NK-92 (cell line): ENCODE data around the gene RBFOX1.

Experiments
- DNase-seq: peaks from one replicate; lab custom pipeline; 2025; ENCODE audit not compliant: unreplicated experiment; lab: John Stamatoyannopoulos, UW

The RBFOX1 gene

DNA sequence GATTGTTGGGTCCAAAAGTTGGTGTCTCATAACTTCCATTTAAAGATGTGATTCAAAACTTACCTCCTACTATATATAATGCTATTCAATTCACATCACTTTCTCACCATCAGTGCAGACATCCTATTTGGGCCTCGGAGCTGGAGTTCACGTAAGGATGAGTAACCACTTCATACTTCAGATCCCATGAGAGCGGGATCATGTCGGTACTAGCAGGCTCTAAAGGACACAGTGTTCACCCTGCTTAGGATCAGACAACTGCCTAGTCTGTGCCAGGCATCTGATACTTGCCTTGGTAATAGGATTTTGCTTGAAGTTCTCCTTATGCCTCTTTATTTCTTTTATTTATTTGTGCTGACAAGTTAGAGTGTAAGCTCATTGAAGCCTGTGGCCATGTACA is 39.5 kb downstream of the RBFOX1 start:
- no peak for DNase-seq

DNA sequence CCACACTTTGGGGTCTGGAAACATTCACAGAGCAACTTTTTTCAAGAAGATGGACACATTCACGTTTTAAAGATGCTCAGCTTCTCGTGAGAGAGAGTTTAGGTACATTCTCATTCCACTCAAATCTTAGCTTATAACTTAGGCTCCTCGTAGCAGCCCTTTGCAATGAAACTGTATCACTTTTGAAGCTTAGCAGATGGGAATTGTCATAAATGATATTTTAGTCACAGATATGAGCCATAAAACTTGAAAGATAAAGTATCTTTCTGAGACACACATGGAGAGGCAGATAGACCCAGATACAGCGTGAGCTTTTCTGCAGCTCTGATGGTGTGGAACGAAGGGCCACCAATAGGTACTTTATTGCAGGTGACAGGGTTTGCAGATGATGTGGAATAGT is 41.1 kb downstream of the RBFOX1 start:
- DNase-seq = no peak

DNA sequence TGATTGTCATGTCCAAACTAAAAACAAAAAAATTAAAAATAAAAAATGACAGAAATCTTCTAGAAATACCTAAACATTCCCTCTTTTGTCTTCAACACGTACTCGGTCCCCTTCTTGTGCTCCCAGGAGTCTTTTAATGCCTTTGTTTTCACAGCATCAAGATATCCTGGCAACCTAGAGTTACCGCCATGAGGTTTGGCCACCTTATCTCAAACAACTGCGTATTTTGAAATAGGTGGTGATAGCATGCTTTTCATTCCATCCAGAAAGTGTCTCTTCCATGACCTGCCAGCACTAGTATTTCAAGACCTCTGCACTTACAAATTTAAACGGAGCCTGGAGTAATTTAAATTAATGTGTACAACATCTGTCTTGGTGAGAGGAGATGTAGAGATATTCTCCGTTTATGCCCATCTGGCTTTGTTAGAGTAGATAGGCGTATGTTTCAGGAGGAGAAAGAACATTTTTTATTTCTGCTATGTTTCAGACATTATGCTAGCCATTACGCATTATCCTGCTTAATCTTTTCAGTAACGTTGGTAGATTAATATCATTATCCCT is 42.0 kb downstream of the RBFOX1 start:
- no peak for DNase-seq

DNA sequence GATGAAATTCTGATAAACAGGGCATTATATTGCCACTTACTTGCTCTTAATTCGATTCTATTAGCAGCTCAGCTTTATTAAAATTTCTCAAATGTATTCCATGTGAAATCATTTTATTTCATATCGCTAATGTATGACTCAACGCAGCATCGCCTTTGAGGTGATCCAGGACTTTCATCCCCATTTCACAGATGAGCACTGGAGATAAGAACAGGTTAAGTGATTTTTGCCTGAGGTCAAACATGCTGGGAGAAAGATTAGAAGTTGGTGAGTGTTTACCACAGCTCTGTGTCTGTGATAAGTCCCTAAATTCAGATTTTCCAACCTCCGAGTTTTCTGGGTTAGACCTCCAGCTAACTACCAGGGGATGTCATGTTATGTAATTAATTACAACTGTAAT is 43.6 kb downstream of the RBFOX1 start:
- DNase-seq = no peak

DNA sequence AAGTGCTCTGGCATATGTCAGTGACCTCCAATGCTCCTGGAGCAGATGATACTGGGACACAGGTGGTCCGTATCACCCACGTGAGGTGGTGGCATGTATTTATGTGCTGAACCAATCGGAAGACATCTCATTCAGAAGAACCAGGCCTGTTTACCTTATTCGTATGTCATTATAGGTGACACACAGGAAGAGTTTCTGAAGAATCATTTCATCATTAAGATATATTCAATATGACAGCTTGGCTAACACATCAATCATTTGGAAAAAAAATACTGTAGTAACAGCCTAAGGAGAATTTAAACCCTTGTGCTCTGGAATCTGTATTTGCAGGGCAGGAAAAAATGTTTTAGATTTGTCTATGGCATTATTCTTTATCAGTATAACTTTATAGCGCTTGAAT is 44.6 kb downstream of the RBFOX1 start:
- DNase-seq = no peak

DNA sequence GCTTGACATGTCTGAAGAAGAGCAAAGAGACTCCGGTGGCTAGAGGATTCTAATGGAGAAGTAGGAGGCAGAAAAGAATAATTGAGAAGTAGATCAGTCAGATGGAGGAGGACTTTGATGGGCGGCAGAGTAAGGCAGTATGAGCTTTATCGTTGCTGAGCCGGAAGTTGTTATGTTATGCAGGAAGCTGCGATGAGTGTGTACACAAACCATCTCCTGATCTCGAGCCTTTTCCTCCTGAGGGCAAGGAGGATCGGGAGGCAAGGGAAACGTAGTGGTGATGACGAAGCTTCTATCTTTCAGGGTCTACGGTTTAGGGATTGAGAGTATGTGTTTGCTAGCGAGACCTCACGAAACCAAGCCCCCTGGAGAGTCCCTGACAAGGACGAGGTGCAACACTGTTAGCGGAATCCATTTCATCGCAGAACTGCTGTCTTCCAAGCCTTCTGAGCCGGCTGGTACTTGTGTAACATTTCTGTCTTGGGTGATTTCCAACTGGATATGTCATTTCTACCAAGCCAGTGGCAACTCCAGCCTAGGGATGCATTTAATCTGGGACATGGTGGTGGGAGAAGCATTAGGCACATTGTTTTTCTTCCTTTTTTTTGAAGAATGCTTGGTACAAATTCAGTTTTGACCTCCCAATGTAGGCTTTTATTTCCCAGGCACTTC is 45.5 kb downstream of the RBFOX1 start:
- DNase-seq = no peak

DNA sequence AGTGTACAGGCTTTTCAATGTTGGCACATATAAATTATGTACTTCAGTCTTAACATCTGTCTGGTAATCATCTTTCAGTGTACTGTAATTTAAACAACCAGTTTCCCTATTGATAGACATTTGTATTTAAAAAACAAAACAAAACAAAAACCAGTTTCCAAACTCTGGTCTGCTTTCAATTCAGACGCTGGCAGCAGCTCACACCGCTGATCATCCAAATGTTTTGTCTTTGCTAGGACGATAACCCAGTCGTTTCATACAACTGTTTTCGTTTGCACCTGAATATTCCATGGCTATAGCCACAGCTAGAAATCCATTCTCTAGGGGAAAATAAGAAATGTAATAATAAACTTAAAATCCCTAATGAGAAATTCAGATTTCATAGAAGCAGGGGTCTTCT is 47.8 kb downstream of the RBFOX1 start:
- DNase-seq = no peak

DNA sequence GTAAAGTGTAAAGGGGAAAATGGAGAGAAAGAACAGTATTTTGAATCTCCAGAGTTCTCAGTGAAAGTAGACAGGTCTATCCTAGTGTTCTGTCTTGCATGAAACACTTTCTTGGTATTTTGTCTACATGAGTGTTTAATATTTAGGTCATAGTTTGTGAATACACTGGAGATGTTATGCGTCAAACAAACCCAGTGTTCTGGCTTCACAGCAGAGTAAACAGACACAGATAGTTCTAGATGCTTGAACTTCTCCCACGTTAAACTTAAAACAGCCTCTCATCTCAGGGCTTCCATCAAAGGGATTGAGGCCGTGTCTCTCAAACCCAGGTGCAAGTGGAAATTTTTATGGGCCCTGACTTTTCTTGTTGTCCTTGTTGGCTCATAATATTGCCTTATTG is 48.3 kb downstream of the RBFOX1 start:
- DNase-seq = no peak

DNA sequence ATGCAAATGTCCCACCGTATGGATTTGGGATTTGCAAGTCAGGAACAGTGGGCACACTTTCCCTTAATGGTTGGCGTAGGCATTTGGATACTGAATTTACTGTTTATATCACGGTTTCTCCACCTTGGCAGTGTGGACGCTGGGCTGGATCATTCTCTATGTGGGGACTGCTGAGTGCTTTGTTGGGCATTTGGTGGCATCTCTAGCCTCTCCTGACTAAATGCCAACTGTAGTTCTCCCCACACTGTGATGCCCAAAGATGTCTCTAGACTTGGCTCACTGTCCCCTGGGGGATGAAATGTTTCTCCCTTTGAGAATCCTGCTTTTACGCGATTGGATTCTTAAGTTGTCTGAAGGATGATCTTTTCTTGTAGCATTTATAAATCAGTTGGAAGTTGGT is 49.0 kb downstream of the RBFOX1 start:
- DNase-seq = no peak

DNA sequence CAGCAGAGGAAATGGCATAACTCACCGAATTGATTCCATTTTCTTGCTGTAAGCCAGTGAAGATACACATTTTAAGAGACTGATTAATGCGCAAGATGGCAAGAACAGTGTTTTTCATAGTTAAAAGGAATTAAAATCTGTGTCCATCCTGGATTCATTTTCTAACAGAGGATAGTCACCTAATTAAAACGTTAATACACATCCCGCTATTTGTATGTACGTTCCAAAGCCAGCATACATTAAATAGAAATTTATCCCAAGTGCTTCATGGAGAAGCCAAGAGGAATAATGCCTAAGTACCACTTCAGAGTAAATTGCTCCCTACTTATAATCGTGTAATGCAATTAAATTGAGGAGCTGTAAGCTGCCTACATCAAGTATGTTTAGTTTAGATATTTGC is 49.9 kb downstream of the RBFOX1 start:
- DNase-seq = no peak

DNA sequence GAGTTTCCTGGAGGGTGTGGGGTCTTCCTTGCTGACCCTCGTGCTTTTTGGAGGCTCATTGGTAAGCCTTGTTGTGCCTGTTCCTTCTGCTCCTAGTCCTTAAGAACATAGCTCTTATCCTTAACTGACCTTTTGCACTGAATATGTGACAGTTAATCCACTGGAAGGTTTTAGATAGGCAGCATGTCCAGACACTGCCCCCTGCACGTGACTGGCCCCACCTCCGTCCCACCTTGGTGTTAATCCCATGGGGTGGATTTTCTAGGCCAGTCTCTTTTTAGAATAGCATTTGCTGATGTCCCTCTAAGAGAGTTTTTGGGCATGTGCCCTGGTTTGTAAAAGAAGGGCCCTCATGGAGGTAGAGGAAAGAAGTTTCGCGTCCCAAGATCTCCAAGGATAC is 58.3 kb downstream of the RBFOX1 start:
- no peak for DNase-seq

DNA sequence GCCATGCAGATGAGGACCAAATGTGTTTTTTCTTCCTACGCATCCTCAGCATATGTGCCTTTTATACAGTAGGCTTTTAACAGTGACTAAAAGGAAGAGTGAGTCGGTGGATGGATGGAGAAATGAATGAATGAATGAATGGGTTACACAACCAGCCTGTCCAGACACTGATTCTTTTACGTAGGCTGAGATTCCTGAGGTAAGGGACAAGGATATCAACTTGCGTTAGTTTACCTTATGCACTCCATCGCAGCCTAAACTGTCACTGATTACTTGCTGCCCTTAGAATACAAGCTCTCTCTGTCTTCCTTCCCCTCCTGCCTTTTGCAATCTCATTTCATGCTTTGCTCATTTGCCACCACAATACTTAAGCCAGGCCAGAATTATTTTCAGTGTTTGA is 59.0 kb downstream of the RBFOX1 start:
- DNase-seq = no peak

DNA sequence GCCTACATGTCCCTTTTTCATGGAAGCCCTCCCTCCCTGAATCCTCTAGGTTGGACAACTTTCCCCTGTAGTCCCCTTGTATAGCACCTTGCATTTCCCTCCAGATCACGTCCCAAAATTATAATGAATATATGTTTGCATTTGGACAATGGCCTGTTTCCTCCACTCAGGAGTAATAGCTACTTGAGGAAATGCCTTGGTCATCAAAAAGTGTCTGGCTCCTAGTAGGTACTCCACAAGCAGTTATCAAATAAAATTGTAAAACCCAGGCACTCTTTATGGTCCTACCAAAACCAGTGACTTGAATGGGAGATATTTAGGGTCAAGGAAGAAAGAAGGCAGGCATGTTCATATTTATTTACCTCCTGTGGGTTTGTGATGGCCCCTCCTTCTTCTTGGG is 59.6 kb downstream of the RBFOX1 start:
- DNase-seq = no peak

DNA sequence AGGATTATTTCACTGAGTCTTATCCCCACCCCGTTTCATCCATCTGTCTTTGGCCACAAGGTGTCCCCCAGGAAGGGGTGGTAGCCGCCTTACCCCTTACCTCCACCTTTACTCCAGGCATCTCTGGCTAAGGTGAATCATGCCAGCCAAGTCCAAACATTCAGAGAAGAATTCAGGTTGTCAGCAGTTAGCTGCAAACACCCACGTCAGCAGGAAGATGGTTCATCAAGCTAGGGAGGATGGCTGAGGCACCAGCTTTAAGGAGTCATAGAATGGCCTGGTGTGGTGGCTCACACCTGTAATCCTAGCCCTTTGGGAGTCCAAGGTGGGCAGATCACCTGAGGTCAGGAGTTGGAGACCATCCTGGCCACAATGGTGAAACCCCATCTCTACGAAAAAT is 61.0 kb downstream of the RBFOX1 start:
- DNase-seq = no peak

DNA sequence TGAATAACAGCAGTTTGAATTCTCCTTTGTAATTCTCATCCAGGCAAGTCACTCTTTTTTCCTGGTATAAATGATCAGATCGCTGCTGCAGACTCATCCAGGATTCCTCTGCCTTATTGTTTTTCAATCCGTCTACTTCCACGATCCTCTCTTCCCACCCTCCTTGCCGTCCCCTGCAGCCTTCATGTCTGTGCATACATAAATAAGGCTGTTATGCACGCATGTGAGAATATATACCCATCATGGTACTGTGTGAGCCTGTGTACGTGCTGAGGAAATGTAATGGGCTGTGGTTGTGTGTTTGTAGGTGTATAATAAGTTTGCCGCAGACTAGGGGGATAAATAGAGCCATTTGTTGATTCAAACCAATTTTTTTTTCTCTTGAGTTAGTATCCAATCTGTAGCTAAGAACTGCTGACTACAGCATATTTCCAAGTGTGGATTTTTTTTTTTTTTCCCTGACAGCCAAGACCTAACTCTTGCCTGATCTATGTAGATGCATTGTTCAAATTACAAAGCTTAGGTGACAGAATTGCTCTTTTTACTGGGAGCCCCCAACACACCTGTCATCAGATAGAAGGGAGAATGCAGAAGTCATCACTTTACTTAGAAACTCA is 62.2 kb downstream of the RBFOX1 start:
- no peak for DNase-seq

DNA sequence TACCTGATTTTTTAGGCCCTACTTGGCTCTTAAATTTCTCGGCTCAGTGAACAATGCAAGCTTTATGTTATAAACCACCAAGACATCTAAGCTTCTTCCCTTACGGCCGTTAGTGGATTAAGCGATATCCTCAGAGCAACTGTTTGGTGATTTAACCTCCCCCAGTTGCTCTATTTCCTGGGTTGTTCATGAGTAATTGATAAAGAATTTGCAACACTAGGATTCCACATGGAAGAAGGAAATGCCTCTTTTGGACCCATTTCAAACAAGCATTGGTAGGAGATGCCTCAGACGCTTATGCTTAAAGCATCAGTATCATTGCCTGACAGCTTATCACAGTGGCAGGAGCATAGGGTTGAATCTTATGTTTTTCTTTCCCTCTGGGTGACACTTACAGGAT is 65.3 kb downstream of the RBFOX1 start:
- no peak for DNase-seq

DNA sequence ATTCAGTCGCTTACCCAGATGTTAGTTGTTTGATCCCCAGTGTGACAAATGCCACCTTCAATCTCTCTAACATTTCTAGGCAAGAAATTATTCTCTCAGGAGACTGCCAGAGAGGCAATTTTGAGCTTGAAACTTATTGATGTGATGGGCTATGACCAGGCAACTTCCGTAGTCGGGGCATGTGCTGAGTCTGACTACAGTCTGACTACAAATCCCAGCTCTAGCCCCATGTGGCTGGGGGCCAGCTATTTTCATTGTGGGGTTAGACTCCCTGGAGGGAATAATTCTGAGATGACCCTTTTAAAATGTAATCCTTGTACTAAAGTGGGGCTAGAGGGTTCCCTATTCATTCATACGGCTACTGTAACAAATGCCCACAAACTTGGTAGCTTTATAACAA is 65.9 kb downstream of the RBFOX1 start:
- no peak for DNase-seq

DNA sequence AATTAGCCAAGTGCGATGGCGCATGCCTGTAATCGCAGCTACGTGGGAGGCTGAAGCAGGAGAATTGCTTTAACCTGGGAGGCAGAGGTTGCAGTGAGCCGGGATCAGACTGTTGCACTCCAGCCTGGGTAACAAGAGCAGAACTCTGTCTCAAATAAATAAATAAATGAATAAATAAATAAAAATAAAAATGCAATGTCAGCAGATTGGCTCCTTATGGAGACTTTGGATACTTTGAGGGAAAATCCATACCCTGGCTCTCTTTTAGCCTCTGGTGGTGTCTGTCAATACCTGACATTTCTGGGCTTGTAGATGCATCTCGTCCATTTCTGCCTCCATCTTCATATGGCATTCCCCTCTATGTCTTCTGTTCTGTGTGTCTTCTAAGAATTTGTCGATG is 66.7 kb downstream of the RBFOX1 start:
- no peak for DNase-seq

DNA sequence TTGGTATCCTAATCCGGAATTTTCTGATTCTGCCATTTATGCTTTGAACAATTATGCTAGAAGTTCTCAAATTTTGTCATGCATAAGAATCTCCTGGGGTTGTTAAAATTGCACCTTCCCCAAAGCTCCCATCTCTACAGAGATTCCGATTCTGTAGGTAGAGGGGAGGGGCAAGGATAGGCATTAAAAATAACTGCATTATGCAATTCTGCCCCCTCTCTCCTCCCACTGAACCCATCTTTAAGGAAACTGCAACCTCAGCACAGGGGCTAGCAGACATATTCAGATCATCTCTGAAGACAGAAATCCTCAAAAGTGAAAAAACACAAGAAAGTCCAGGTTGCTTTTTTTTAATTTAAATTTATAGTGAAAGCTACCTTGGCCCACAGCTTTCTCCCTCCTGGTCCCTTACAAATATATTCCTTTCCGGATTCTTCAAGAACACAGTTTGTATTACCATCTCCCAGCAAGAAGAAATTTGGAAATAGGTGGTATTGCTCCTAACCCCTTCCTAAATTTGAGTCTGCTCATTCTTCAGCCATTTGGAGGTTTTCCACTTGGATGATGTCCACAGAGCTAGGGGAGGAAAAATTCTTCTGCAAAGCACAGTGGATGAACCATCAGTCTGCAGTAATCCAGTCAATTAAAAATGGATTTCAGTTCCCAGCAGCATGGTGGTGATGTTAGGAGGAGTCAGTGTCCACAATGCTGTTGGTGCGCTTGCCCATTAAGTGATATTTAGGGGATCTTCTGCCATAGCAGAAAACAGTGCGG is 67.7 kb downstream of the RBFOX1 start:
- no peak for DNase-seq

DNA sequence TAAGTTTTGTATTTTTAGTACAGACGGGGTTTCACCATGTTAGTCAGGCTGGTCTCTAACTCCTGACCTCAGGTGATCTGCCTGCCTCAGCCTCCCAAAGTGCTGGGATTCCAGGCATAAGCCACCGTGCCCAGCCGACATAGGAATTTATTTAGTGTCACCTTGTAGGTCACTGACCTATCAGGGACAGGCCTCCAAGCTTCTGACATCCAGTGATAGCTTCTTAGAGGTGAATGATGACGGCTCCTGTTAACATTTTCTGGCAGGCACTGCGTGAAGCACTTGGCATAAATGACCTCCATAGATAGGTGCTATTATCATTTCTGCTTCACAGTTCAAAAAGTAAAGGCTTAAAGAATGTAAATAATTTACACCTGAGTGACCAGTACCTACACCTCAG is 71.6 kb downstream of the RBFOX1 start:
- no peak for DNase-seq

DNA sequence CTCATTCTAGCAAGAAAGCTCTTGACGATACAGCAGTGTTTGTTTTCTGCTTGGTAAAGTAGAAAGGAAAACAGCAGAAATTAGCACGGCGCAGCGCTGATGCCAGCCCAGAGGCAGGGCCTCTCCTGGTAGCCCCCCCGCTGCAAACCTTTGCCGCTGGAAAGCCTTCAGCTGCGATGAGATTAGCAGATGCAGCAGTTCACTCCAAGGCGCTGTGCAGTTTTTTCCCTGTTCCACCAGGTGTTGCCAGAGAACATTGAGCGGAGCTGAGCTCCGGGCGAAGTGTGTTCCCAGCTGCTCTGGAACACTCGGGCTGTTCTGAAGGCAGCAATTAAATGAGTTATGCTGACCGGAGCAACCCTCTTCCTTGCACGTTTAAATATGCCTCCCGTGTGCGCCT is 72.5 kb downstream of the RBFOX1 start:
- DNase-seq = no peak

DNA sequence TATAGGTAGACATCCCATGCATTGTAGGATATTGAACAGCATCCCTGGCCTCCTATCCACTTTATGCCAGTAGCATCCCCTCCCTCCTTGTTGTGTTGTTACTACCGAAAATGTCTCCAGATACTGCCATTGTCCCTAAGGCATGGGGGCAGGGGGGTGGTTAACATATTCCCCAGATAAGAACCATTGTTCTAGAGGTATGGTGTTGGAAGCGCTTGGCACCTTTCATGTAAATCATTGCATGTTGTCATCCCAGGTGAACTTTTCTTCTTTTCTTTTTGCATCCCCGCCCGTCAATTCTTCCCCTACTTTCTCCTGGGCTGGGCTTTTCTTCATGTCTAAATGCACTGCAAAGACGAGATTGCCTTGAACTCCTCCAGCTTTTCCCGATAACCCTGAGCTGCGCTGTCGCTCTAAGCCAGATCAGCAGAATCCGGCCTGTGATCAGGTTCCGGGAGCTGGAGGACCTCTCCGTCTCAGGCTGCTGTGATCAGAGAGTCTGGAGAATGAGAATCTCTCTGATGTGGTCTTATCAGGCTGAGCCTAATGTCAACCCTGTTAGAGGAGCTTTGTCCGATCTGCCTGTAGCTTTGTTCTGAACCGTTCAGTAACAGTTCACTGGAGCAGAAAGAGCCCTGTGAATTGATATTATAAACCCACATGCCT is 76.2 kb downstream of the RBFOX1 start:
- no peak for DNase-seq
